CD4-positive, alpha-beta T cell (primary cell): ENCODE results near the gene SIN3A. TPM values are rescaled to one million over a fixed set of nuclear protein-coding genes. Genes with fewer than 3 reads are reported as not detected.
"Not testable (repeated sequence)": the region's sequence is repeated elsewhere in the genome, so short reads cannot be mapped to it uniquely, and the experiment has no call there.

Experiments
- ATAC-seq: fragments of 200-7000 bp; cut with Tn5 transposase; one replicate; pipeline ENCODE4 v1.10.0; 2022; ENCODE audit warnings: mild to moderate bottlenecking; ENCODE audit not compliant: poor library complexity
- CTCF ChIA-PET: fragments of 350-600 bp; sonication (Branson Sonifier 250); formaldehyde crosslinking; loops from one replicate; lab custom pipeline; 2021; ENCODE audit warnings: antibody characterized with exemption, inconsistent platforms; lab: Charles Lee
- POLR2A ChIA-PET: fragments of 350-600 bp; sonication (Branson Sonifier 250); formaldehyde crosslinking; loops from one replicate; lab custom pipeline; 2021; ENCODE audit warnings: antibody characterized with exemption, inconsistent platforms; lab: Charles Lee
- DNase-seq, 14 experiments: peaks; one replicate each; pipeline ENCODE4 v3.0.0-alpha.2; 2013 to 2020; ENCODE audit warnings: mixed read lengths in 2 of 14
- H3K27ac ChIP-seq, 2 donors: one replicate each; pipeline versions ENCODE4 v1.5.1 to v1.7.0; 2013; ENCODE audit warnings: low read length in 2 of 2, low read depth in 1 of 2, mild to moderate bottlenecking in 1 of 2
- H3K27me3 ChIP-seq, 2 experiments: 1 replicate in 1 of 2; 2 replicates in 1 of 2; pipeline versions ENCODE4 v1.6.1 to v1.7.0; 2013; ENCODE audit warnings: low read length in 2 of 2, control low read depth in 1 of 2, mild to moderate bottlenecking in 1 of 2, moderate library complexity in 1 of 2; ENCODE audit not compliant: insufficient read depth in 2 of 2, control insufficient read depth in 1 of 2
- H3K36me3 ChIP-seq: one replicate; pipeline ENCODE4 v1.6.1; 2013; ENCODE audit warnings: low read length, control low read depth; ENCODE audit not compliant: insufficient read depth
- H3K4me1 ChIP-seq: one replicate; pipeline ENCODE4 v1.6.1; 2013; ENCODE audit warnings: low read length, control low read depth; ENCODE audit not compliant: insufficient read depth
- H3K4me3 ChIP-seq: one replicate; pipeline ENCODE4 v1.5.1; 2013; ENCODE audit warnings: mild to moderate bottlenecking, low read length, moderate library complexity
- H3K9me3 ChIP-seq, 2 experiments: 1 replicate in 1 of 2; 2 replicates in 1 of 2; pipeline versions ENCODE4 v1.6.1 to v1.7.0; 2013; ENCODE audit warnings: low read length in 2 of 2, mild to moderate bottlenecking in 2 of 2, control low read depth in 1 of 2, moderate library complexity in 1 of 2; ENCODE audit not compliant: control insufficient read depth in 1 of 2, insufficient read depth in 1 of 2
- H3K27ac Mint-ChIP-seq: one replicate; pipeline ENCODE4 v1.8.0; 2020; ENCODE audit warnings: mixed read lengths
- H3K27me3 Mint-ChIP-seq: one replicate; pipeline ENCODE4 v1.8.0; 2021; ENCODE audit warnings: mixed read lengths
- H3K36me3 Mint-ChIP-seq: one replicate; pipeline ENCODE4 v1.8.0; 2021; ENCODE audit warnings: low read depth, mixed read lengths
- H3K4me1 Mint-ChIP-seq: one replicate; pipeline ENCODE4 v1.8.0; 2021; ENCODE audit warnings: low read depth, mixed read lengths
- H3K4me3 Mint-ChIP-seq: one replicate; pipeline ENCODE4 v1.8.0; 2020; ENCODE audit warnings: mild to moderate bottlenecking, mixed read lengths
- H3K9me3 Mint-ChIP-seq: one replicate; pipeline ENCODE4 v1.8.0; 2020; ENCODE audit warnings: mixed read lengths
- CTCF ChIP-seq: fragments of 200-600 bp; IDR thresholded peaks from one replicate; pipeline ENCODE4 v1.8.0; 2022; ENCODE audit warnings: antibody characterized with exemption, mild to moderate bottlenecking
- intact Hi-C, 2 experiments: fragments of 100-400 bp; cut with DNase I in 1 of 2; cut with micrococcal nuclease in 1 of 2; formaldehyde crosslinking; loops; one replicate each; pipeline versions ENCODE4 v1.15.1 to v1.9.0; 2023 to 2025; cut with DNase I, micrococcal nuclease
- total RNA-seq, 174 experiments: library from RNA in 2 of 174; stranded (reverse) in 2 of 174; gene quantifications; one replicate each; pipeline ENCODE4 v1.2.3 and lab custom pipeline; 2021 to 2026

The SIN3A gene
- total RNA-seq, 2 experiments from 2014 or later, result 136 to 141 TPM

DNA sequence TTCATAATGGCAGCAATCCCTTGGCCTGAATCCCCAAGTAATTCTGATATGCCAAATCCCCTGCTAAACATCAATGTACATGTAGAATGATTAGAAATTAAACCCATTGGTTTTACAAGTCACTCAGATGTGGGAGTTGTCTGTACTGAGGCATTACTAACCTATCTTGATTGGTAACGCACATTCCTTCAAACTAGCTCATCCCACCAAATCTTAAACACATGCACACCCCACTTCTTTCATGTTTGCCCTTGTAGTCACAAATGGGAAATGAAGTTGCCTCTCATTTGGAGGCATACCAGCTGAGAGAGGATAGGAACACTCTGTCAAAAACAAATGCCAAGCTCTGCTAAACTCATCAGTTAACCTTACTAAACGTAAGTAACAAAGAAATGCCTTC is 54.0 kb downstream of the SIN3A start:
- DNase-seq, result no peak
- H3K27ac Mint-ChIP-seq, result no peak overlapping the region
- no peak overlapping the region for H3K4me3 Mint-ChIP-seq
- Histone ChIP-seq H3K4me1 (no peaks in the 10 kb centered on the region), H3K4me3 (no peak overlapping the region), H3K27ac (no peak overlapping the region), H3K27me3 (no peaks in the 10 kb centered on the region), H3K9me3 (no peaks in the 10 kb centered on the region), H3K36me3 (peaks cover 94% of the 10 kb centered on the region)
- H3K36me3 Mint-ChIP-seq, result peaks cover 100% of the 10 kb centered on the region
- no peaks in the 10 kb centered on the region for H3K27me3 Mint-ChIP-seq
- intact Hi-C loops, result no loop called here
- no peak for ATAC-seq
- POLR2A ChIA-PET, result interaction anchor here (1.3 to 1.4 kb wide), 2 partner anchors 10 to 55 kb away, joined by 4 to 5 read pairs; no protein-coding TSS in a partner anchor
- TF ChIP-seq CTCF, result no peak
- CTCF ChIA-PET, result no interaction called here
- H3K9me3 Mint-ChIP-seq, result no peaks in the 10 kb centered on the region
- H3K4me1 Mint-ChIP-seq, result peaks cover 3% of the 10 kb centered on the region

DNA sequence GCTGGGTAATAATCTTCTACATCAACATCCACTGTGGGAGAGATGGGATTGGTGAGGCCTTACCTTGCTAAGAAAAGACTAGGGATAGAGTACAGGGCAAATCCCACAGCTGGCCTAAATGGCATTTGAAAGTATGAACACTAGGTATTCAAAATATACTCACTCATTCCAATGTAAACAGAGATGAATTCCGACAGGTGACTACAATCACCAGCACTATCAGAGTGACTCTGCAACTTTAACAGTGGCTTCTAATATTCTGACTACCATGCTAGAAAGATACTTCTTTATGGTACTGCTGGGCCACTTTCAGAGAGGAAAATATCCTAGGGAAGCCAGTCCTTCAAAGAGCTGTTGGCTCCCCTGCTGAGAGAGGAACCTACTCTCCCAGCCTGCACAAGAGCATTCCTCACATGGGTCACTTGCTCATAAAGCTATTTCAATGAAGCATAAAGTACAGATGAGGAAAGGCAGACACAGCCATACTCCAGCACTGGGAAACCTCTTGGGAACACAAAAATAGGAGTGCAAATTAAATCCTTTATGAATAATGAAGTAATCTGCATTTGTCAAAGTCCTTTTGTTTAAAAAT is 61.6 kb downstream of the SIN3A start:
- Histone ChIP-seq H3K36me3 (peaks cover 96% of the 10 kb centered on the region), H3K27me3 (no peaks in the 10 kb centered on the region), H3K27ac (no peak overlapping the region), H3K4me1 (no peaks in the 10 kb centered on the region), H3K9me3 (no peaks in the 10 kb centered on the region), H3K4me3 (no peak overlapping the region)
- ChIA-PET CTCF (no interaction called here), POLR2A (no interaction called here)
- DNase-seq (no peak), ATAC-seq (no peak)
- H3K9me3 Mint-ChIP-seq, result no peaks in the 10 kb centered on the region
- H3K27me3 Mint-ChIP-seq, result no peaks in the 10 kb centered on the region
- peaks cover 7% of the 10 kb centered on the region for H3K4me1 Mint-ChIP-seq
- no peak overlapping the region for H3K27ac Mint-ChIP-seq
- peaks cover 98% of the 10 kb centered on the region for H3K36me3 Mint-ChIP-seq
- no peak for TF ChIP-seq CTCF
- no peak overlapping the region for H3K4me3 Mint-ChIP-seq
- intact Hi-C loops, result no loop called here

DNA sequence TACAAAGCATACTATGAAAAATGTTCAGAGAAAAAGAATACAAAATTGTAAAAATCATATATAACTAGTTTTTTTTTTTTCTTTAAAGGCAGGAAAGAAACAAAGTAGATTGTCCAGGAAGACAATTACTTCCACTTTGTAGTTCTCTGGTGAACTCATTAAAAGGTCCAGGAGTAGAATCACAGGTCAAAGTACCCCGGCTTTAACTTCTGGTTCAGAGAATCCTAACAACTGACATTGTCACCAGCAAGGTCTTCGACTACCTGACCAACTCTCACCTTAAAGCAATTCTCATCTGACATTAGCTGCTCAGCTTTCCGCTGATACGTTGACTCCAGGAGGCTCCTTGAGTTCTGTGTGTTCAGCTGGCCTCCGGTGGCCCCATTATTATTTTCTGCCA is 67.5 kb downstream of the SIN3A start:
- intact Hi-C loops, ATAC-seq, H3K4me1 Mint-ChIP-seq, H3K9me3 ChIP-seq, H3K4me3 Mint-ChIP-seq, H3K4me1 ChIP-seq, H3K9me3 Mint-ChIP-seq, H3K27ac ChIP-seq, DNase-seq, H3K27me3 Mint-ChIP-seq, H3K4me3 ChIP-seq, H3K27me3 ChIP-seq, H3K27ac Mint-ChIP-seq, POLR2A ChIA-PET: not testable (repeated sequence)
- peaks cover 90% of the 10 kb centered on the region for H3K36me3 ChIP-seq
- H3K36me3 Mint-ChIP-seq, result peaks cover 96% of the 10 kb centered on the region
- CTCF ChIA-PET, result interaction anchor here (0.6 kb wide), 1 partner anchor 13 kb away, joined by 3 read pairs; no protein-coding TSS in a partner anchor

- intact Hi-C loops, result no loop called here
- Histone ChIP-seq H3K4me3 (no peak overlapping the region), H3K9me3 (no peaks in the 10 kb centered on the region), H3K27me3 (no peaks in the 10 kb centered on the region), H3K27ac (no peak overlapping the region), H3K4me1 (no peaks in the 10 kb centered on the region), H3K36me3 (peaks cover 87% of the 10 kb centered on the region)
- DNase-seq, result no peak
- Mint-ChIP-seq H3K36me3 (peaks cover 93% of the 10 kb centered on the region), H3K27me3 (no peaks in the 10 kb centered on the region), H3K27ac (no peak overlapping the region), H3K9me3 (no peaks in the 10 kb centered on the region), H3K4me1 (no peaks in the 10 kb centered on the region), H3K4me3 (no peak overlapping the region)
- no peak for TF ChIP-seq CTCF
- CTCF ChIA-PET, result interaction anchor here (0.7 to 3.9 kb wide), 2 partner anchors 13 to 26 kb away, joined by 3 to 12 read pairs; partner anchors contain the start of gene MAN2C1
- no peak for ATAC-seq
- POLR2A ChIA-PET, result interaction anchor here (3.1 kb wide), 1 partner anchor 12 kb away, joined by 18 read pairs; the partner anchor contains the start of gene MAN2C1
Measured at GRCh38 chr15:75380773-75381172, 70.7 kb downstream of the SIN3A start.
